ENCODE data around the gene RBM42. TPM values are rescaled to one million over a fixed set of nuclear protein-coding genes. Genes with fewer than 3 reads are reported as not detected.

Gene RBM42
- total RNA-seq, 2 experiments from 2014 or later = 118 to 119 TPM

DNA sequence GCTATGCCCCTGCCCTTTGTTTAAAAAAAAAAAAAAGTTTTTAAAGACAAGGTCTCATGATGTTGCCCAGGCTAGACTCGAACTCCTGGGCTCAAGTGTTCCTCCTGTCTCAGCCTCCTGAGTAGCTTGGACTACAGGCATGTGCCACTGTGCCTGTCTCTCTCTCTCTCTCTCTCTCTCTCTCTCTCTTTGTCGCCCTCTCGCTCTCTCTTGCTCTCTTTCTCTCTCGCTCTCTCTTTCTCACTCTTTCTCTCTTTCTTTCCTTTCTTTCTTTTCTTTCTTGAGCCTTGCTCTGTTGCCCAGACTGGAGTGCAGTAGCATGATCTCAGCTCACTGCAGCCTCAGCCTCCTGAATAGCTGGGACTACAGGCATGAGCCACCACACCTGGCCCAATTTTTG is 26.8 kb downstream of the RBM42 start:
- peaks cover 10% of the 10 kb centered on the region for H3K4me1 Mint-ChIP-seq (ENCODE audit: low read depth)
- POLR2A ChIA-PET = no interaction called here
- CTCF ChIA-PET = interaction anchor here (0.7 kb wide), 1 partner anchor 47 kb away, joined by 4 read pairs; no protein-coding TSS in a partner anchor
- H3K27me3 Mint-ChIP-seq (ENCODE audit: low read depth) = no peaks in the 10 kb centered on the region
- no peak for DNase-seq
- H3K27ac Mint-ChIP-seq = no peak overlapping the region
- no peak overlapping the region for H3K4me3 Mint-ChIP-seq
- H3K9me3 Mint-ChIP-seq (ENCODE audit: insufficient read depth) = no peaks in the 10 kb centered on the region
- no peak for ATAC-seq
- peaks cover 50% of the 10 kb centered on the region for H3K36me3 Mint-ChIP-seq (ENCODE audit: low read depth)

DNA sequence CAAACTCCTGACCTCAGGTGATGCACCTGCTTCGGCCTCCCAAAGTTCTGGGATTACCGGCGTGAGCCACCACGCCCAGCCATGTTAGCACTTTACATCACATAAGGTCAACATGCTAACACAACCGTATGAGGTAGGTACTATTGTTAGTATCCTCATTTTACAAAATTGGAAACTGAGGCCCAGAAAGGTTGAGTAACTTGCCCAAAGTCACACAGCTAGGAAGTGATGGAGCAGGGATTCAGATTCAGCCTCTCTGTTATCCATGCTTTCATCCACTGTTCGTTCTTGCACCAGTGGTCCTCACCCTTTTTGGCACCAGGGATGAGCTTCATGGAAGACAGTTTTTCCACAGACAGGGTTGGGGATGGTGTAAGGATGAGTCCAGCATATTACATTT is 27.9 kb downstream of the RBM42 start:
- DNase-seq (no peak), ATAC-seq (no peak)
- H3K4me3 Mint-ChIP-seq = no peak overlapping the region
- no peaks in the 10 kb centered on the region for H3K9me3 Mint-ChIP-seq (ENCODE audit: insufficient read depth)
- no peak overlapping the region for H3K27ac Mint-ChIP-seq
- peaks cover 48% of the 10 kb centered on the region for H3K36me3 Mint-ChIP-seq (ENCODE audit: low read depth)
- ChIA-PET POLR2A (interaction anchor here (2.0 kb wide), 1 partner anchor 8 kb away, joined by 8 read pairs; the partner anchor contains the start of gene COX6B1), CTCF (interaction anchor here (0.8 to 1.4 kb wide), 3 partner anchors 9 to 36 kb away, joined by 3 to 4 read pairs (median 4); partner anchors contain the start of gene COX6B1)
- H3K4me1 Mint-ChIP-seq (ENCODE audit: low read depth) = peaks cover 2% of the 10 kb centered on the region
- H3K27me3 Mint-ChIP-seq (ENCODE audit: low read depth) = no peaks in the 10 kb centered on the region

DNA sequence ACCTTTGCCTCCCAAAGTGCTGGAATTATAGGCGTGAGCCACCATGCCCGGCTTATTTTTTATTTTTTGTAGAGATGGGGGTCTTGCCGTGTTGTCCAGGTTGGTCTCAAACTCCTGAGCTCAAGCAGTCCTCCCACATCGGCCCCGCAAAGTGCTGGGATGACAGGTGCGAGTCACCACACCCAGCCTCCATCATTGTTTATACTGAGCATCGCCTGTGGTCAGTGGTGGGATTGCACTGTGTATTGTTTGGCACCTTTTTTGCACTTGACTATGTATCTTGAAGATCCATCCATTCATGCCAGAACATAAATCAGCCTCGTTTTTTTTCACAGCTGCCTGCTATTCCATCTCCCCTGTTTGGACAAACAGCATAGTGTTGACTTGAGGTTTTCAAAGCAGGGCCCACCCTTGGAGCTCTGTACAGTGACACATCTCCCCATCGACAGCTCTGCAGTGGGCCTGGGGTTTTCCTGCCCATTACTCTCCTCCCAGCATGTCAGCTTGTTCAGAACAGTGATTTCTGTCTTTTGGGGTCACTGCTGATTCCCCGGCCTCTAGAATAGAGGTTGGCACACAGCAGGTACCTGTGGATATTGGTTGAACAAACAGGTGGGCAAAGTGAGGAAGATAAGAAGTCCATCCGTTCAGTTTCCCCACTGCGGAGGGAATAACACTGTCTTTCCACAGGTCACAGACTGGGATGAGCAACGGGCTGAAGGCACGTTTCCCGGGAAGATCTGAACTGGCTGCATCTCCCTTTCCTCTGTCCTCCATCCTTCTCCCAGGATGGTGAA is 29.3 kb downstream of the RBM42 start:
- H3K4me1 Mint-ChIP-seq (ENCODE audit: low read depth) = peaks cover 2% of the 10 kb centered on the region
- DNase-seq = no peak

DNA sequence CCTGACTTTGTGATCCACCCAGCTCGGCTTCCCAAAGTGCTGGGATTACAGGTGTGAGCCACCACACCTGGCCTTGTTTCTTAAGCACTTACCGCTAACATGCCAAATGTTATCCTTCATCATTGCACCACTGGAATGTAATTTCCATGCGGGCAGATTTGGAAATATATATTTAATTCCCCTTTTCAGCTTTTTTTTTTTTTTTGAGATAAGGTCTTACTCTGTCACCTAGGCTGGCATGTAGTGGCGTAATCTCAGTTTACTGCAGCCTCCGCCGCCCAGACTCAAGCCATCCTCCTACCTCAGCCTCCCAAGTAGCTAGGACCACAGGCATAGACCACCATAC is 33.1 kb downstream of the RBM42 start:
- ATAC-seq = no peak
- Mint-ChIP-seq H3K27me3 (ENCODE audit: low read depth) (no peaks in the 10 kb centered on the region), H3K4me1 (ENCODE audit: low read depth) (no peaks in the 10 kb centered on the region), H3K27ac (no peak overlapping the region), H3K9me3 (ENCODE audit: insufficient read depth) (no peaks in the 10 kb centered on the region), H3K36me3 (ENCODE audit: low read depth) (peaks cover 31% of the 10 kb centered on the region), H3K4me3 (no peak overlapping the region)
- ChIA-PET POLR2A (interaction anchor here (1.1 kb wide), 1 partner anchor 14 kb away, joined by 3 read pairs; the partner anchor contains the start of gene COX6B1), CTCF (interaction anchor here (0.7 kb wide), 1 partner anchor 14 kb away, joined by 3 read pairs; the partner anchor contains the start of gene COX6B1)
- no peak for DNase-seq

More for the DNA sequence above, 29.3 kb downstream of the RBM42 start:
- no peaks in the 10 kb centered on the region for H3K27me3 Mint-ChIP-seq (ENCODE audit: low read depth)
- H3K9me3 Mint-ChIP-seq (ENCODE audit: insufficient read depth) = no peaks in the 10 kb centered on the region
- no peak overlapping the region for H3K4me3 Mint-ChIP-seq
- ChIA-PET CTCF (interaction anchor here (1.1 to 1.4 kb wide), 2 partner anchors 13 to 14 kb away, joined by 3 to 4 read pairs; no protein-coding TSS in a partner anchor), POLR2A (interaction anchor here (2.0 kb wide), 1 partner anchor 10 kb away, joined by 8 read pairs; the partner anchor contains the start of gene COX6B1)
- ATAC-seq = peak; percentile 60
- no peak overlapping the region for H3K27ac Mint-ChIP-seq
- peaks cover 47% of the 10 kb centered on the region for H3K36me3 Mint-ChIP-seq (ENCODE audit: low read depth)

DNA sequence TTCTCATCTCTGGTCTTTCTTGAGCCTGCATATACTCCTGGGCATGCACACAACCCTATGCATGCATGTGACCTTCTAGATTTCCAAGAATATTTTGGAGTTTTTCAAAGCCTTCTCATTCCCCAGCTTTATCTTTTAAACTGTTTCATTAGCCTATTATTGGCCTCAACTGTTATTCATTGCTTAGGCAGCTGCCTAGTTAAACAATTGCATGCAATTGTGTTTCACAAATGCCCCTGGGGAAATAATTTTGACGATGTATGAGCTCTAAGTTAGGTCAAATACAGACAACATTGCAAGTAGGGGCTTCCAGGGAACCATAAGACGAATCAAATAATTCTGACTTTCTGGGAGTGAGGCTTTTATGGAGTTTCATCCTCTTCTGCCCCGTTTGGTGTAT is 35.1 kb downstream of the RBM42 start:
- no peak for DNase-seq
- H3K27ac Mint-ChIP-seq = no peak overlapping the region
- POLR2A ChIA-PET = interaction anchor here (1.6 kb wide), 1 partner anchor 16 kb away, joined by 4 read pairs; the partner anchor contains the start of gene COX6B1
- no peak for ATAC-seq
- CTCF ChIA-PET = no interaction called here
- no peaks in the 10 kb centered on the region for H3K27me3 Mint-ChIP-seq (ENCODE audit: low read depth)
- peaks cover 17% of the 10 kb centered on the region for H3K36me3 Mint-ChIP-seq (ENCODE audit: low read depth)
- H3K9me3 Mint-ChIP-seq (ENCODE audit: insufficient read depth) = no peaks in the 10 kb centered on the region
- H3K4me1 Mint-ChIP-seq (ENCODE audit: low read depth) = no peaks in the 10 kb centered on the region
- no peak overlapping the region for H3K4me3 Mint-ChIP-seq

DNA sequence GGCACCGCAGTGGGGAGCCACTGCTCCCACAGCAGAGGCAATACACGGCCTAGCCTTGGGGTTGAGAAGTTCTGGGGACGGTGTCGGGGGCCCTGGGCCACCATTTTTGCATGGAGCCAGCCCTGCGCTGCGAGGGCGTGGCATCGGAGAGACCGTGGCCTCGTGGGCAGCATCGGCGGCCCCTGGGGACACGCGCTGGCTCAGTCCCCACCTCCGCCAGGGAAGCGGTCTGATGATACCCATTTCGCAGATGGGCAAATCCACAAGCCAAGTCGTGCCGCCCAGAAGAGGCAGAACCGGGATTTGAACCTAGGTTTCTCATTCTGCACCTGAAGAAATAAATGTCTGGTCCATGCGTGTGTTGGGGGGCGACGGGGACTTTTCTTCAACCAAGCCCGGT is 36.3 kb downstream of the RBM42 start:
- Mint-ChIP-seq H3K36me3 (ENCODE audit: low read depth) (peaks cover 12% of the 10 kb centered on the region), H3K4me3 (no peak overlapping the region), H3K9me3 (ENCODE audit: insufficient read depth) (no peaks in the 10 kb centered on the region), H3K4me1 (ENCODE audit: low read depth) (no peaks in the 10 kb centered on the region), H3K27ac (no peak overlapping the region), H3K27me3 (ENCODE audit: low read depth) (peaks cover 6% of the 10 kb centered on the region)
- POLR2A ChIA-PET = interaction anchor here (1.6 kb wide), 1 partner anchor 17 kb away, joined by 4 read pairs; the partner anchor contains the start of gene COX6B1
- CTCF ChIA-PET = no interaction called here
- DNase-seq (no peak), ATAC-seq (no peak)

DNA sequence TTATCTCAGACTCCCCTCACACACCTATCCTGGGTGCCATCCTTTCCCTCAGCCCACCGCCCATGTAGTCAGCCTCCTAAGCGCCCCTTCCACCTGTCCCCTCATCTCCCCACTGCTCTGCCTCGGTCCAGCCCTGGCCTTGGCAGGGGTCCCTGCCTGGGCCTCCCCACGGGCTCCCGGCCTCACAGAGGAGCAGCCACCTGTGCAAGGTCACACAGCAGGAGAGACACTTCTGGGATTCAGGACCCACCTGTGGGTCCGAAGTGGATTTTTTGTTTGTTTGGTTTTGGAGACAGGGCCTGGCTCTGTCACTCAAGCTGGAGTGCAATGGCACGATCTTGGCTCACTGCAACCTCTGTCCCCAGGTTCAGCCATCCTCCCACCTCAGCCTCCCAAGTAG is 36.8 kb downstream of the RBM42 start:
- ChIA-PET POLR2A (no interaction called here), CTCF (no interaction called here)
- H3K36me3 Mint-ChIP-seq (ENCODE audit: low read depth) = peaks cover 12% of the 10 kb centered on the region
- ATAC-seq (no peak), DNase-seq (no peak)
- no peak overlapping the region for H3K27ac Mint-ChIP-seq
- H3K4me1 Mint-ChIP-seq (ENCODE audit: low read depth) = no peaks in the 10 kb centered on the region
- H3K27me3 Mint-ChIP-seq (ENCODE audit: low read depth) = peaks cover 7% of the 10 kb centered on the region
- no peak overlapping the region for H3K4me3 Mint-ChIP-seq
- no peaks in the 10 kb centered on the region for H3K9me3 Mint-ChIP-seq (ENCODE audit: insufficient read depth)

DNA sequence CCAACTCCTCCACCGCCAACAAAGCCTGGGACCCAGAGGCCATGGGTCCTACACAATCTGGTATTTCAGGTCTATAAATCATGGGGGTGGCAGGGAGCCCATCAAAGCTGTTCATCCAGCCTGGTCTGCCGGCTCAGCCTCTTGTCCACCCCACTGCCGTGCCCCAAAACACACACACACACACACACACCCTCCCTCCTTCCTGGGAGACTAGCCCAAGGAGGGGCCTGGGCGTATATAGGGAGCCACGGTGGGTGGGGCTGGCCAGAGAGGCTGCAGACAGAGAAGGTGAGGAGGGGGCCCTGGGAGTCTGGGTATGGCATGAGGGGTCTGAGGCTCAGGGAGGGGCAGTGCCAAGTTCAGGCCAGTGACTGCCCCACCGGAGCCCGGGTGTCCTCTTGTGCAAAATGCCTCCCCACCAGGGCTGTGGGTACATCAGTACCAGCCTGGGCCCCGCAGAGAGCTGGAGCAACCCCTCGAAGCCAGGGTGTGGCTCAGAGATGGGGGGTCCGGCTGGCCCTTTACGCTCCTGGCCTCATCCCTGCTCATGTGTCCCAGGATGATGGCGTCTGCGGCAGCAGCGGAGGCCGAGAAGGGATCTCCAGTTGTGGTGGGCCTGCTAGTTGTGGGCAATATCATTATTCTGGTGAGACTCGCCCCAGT is 37.5 kb downstream of the RBM42 start, which contains the start of gene UPK1A:
Gene UPK1A, plus strand, starts transcription at position 267 of the 663 bp plus-strand sequence. Its CDS starts 296 bp downstream, at position 563.
- Mint-ChIP-seq H3K4me1 (ENCODE audit: low read depth) (no peaks in the 10 kb centered on the region), H3K27ac (no peak within 1 kb of the TSS), H3K36me3 (ENCODE audit: low read depth) (peaks cover 8% of the 10 kb centered on the region), H3K27me3 (ENCODE audit: low read depth) (peaks cover 8% of the 10 kb centered on the region), H3K9me3 (ENCODE audit: insufficient read depth) (no peaks in the 10 kb centered on the region), H3K4me3 (no peak within 1 kb of the TSS)
- ChIA-PET POLR2A (no interaction called here), CTCF (no interaction called here)
- DNase-seq (no peak), ATAC-seq (no peak)

DNA sequence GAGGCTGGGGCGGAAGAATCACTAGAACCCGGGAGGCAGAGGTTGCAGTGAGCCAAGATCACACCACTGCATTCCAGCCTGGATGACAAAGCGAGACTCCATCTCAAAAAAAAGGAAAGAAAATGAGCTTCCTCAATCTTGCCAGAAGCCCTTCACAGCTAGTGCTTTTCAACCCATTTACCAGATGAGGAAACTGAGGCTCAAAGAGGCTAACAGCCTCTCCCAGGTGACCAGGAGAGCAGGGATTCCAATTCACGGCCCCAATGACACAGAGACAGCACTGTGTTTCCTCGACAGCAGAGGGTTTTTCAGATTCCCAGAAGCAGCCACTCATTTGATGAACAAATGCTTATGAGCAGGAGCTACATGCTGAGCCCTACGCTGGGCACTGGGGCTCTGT is 40.7 kb downstream of the RBM42 start:
- POLR2A ChIA-PET = no interaction called here
- Mint-ChIP-seq H3K27ac (no peak overlapping the region), H3K4me3 (no peak overlapping the region), H3K27me3 (ENCODE audit: low read depth) (peaks cover 21% of the 10 kb centered on the region), H3K9me3 (ENCODE audit: insufficient read depth) (no peaks in the 10 kb centered on the region), H3K4me1 (ENCODE audit: low read depth) (peaks cover 7% of the 10 kb centered on the region), H3K36me3 (ENCODE audit: low read depth) (no peaks in the 10 kb centered on the region)
- DNase-seq (no peak), ATAC-seq (no peak)
- CTCF ChIA-PET = no interaction called here

DNA sequence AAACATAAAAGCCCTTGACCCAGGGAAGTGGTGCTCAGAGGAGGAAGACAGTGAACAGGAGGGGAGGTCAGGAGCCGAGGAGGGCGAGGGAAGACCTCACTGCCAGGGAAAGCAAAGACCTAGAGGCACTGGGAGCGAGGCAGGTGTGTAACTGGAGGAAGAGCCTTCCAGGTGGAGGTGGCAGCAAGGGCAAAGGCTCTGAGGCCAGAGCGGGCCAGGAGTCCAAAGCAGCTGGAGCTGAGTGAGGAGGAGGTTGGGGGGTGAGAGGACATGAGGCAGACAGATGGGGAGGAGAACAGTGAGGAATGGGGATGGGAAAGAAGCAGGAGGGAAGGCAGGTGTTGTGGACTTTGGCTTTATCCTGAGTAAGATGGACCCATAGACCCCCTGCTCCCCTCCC is 41.1 kb downstream of the RBM42 start:
- no peaks in the 10 kb centered on the region for H3K36me3 Mint-ChIP-seq (ENCODE audit: low read depth)
- no peak overlapping the region for H3K4me3 Mint-ChIP-seq
- H3K9me3 Mint-ChIP-seq (ENCODE audit: insufficient read depth) = no peaks in the 10 kb centered on the region
- no peak for DNase-seq
- peaks cover 21% of the 10 kb centered on the region for H3K27me3 Mint-ChIP-seq (ENCODE audit: low read depth)
- ATAC-seq = no peak
- H3K4me1 Mint-ChIP-seq (ENCODE audit: low read depth) = peaks cover 7% of the 10 kb centered on the region
- CTCF ChIA-PET = no interaction called here
- no peak overlapping the region for H3K27ac Mint-ChIP-seq
- POLR2A ChIA-PET = no interaction called here

DNA sequence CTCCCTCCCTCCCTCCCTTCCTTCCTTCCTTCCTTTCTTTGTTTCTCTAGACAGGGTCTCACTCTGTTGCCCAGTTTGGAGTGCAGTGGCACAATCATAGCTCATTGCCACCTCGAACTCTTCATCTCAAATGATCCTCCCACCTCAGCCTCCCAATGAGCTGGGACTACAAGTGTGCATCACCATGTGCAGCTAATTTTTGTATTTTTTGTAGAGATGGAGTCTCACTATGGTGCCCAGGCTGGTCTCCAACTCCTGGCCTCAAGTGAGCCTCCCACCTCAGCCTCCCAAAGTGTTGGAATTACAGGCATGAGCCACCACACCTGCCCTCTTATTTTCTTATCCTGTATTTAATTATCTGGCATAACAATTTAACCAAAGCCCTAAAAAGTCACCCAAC is 41.9 kb downstream of the RBM42 start:
- ChIA-PET POLR2A (no interaction called here), CTCF (interaction anchor here (0.9 kb wide), 1 partner anchor 24 kb away, joined by 4 read pairs; no protein-coding TSS in a partner anchor)
- no peaks in the 10 kb centered on the region for H3K36me3 Mint-ChIP-seq (ENCODE audit: low read depth)
- H3K27ac Mint-ChIP-seq = no peak overlapping the region
- no peak for ATAC-seq
- no peak for DNase-seq
- peaks cover 7% of the 10 kb centered on the region for H3K4me1 Mint-ChIP-seq (ENCODE audit: low read depth)
- H3K27me3 Mint-ChIP-seq (ENCODE audit: low read depth) = peaks cover 23% of the 10 kb centered on the region
- no peaks in the 10 kb centered on the region for H3K9me3 Mint-ChIP-seq (ENCODE audit: insufficient read depth)
- no peak overlapping the region for H3K4me3 Mint-ChIP-seq

DNA sequence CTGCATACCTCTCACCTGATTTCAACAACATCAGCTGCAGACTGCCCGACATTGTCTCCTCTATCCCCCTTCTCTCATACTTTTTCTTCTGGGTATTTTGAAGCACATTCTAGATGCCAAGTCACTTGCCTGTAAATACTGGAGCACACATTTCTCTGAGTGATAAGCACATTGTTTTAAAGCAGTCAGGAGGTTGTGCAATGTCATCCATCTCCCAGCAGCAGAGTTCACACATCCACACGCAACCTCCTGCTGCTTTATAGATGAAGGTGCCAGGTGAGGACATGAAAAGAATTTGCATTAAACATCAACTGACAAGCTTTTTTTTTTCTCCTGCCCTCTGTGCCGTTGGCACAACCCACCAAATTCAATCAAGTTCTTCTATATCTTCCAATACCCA is 43.0 kb downstream of the RBM42 start:
- ChIA-PET CTCF (no interaction called here), POLR2A (no interaction called here)
- Mint-ChIP-seq H3K4me3 (no peak overlapping the region), H3K36me3 (ENCODE audit: low read depth) (no peaks in the 10 kb centered on the region), H3K27me3 (ENCODE audit: low read depth) (peaks cover 27% of the 10 kb centered on the region), H3K4me1 (ENCODE audit: low read depth) (peaks cover 7% of the 10 kb centered on the region), H3K27ac (no peak overlapping the region), H3K9me3 (ENCODE audit: insufficient read depth) (no peaks in the 10 kb centered on the region)
- ATAC-seq (no peak), DNase-seq (no peak)

Measured in activated CD8-positive, alpha-beta T cell treated with anti-CD3 and anti-CD28 coated beads, Interleukin-2, amount 10 ng/mL, durations not matched to agents 7 days and 5 days (primary cell).